Mesendoderm (in vitro differentiated cells): ENCODE measurements around the gene TRIM48. TPM values are rescaled to one million over a fixed set of nuclear protein-coding genes. Genes with fewer than 3 reads are reported as not detected.
"Not testable (repeated sequence)": the region's sequence is repeated elsewhere in the genome, so short reads cannot be mapped to it uniquely, and the experiment has no call there.

Source experiments
- DNase-seq: peaks from one replicate; pipeline ENCODE4 v3.0.0; 2013
- H2AK5ac ChIP-seq: 2 replicates; pipeline ENCODE4 v1.6.1; 2013; ENCODE audit warnings: low read length, inconsistent platforms
- H2BK120ac ChIP-seq: 2 replicates; pipeline ENCODE4 v1.6.1; 2013; ENCODE audit warnings: low read depth, mild to moderate bottlenecking, low read length, moderate library complexity, mixed read lengths
- H2BK15ac ChIP-seq: replicated peaks from 2 replicates; pipeline ENCODE4 v1.6.1; 2013; ENCODE audit warnings: low read depth, mild to moderate bottlenecking, moderate library complexity
- H2BK5ac ChIP-seq: 2 replicates; pipeline ENCODE4 v1.6.1; 2013; ENCODE audit warnings: low read length, inconsistent platforms
- H3K18ac ChIP-seq: 2 replicates; pipeline ENCODE4 v1.6.1; 2013; ENCODE audit warnings: mild to moderate bottlenecking, low read length, mixed read lengths
- H3K23ac ChIP-seq: one replicate; pipeline ENCODE4 v1.6.1; 2013; ENCODE audit warnings: low read length
- H3K27ac ChIP-seq: 2 replicates; pipeline ENCODE4 v1.5.1; 2013; ENCODE audit warnings: low read depth, mild to moderate bottlenecking, inconsistent platforms, low read length, moderate library complexity
- H3K27me3 ChIP-seq: 2 replicates; pipeline ENCODE4 v1.6.1; 2013; ENCODE audit warnings: low read length, control low read depth, mild to moderate bottlenecking, inconsistent platforms; ENCODE audit not compliant: insufficient read depth, poor library complexity
- H3K36me3 ChIP-seq: 2 replicates; pipeline ENCODE4 v1.6.1; 2013; ENCODE audit warnings: low read length, inconsistent platforms; ENCODE audit not compliant: control insufficient read depth, insufficient read depth
- H3K4ac ChIP-seq: one replicate; pipeline ENCODE4 v1.6.1; 2013; ENCODE audit warnings: low read depth, mild to moderate bottlenecking, low read length, moderate library complexity
- H3K4me1 ChIP-seq: 2 replicates; pipeline ENCODE4 v1.6.1; 2013; ENCODE audit warnings: low read depth, low read length, inconsistent platforms; ENCODE audit not compliant: control insufficient read depth
- H3K4me2 ChIP-seq: 2 replicates; pipeline ENCODE4 v1.6.1; 2013; ENCODE audit warnings: low read length
- H3K4me3 ChIP-seq: 2 replicates; pipeline ENCODE4 v1.5.1; 2013; ENCODE audit warnings: mild to moderate bottlenecking, low read length
- H3K56ac ChIP-seq: one replicate; pipeline ENCODE4 v1.6.1; 2013; ENCODE audit warnings: low read length
- H3K79me1 ChIP-seq: 2 replicates; pipeline ENCODE4 v1.6.1; 2013; ENCODE audit warnings: low read length, inconsistent platforms
- H3K79me2 ChIP-seq: 2 replicates; pipeline ENCODE4 v1.6.1; 2013; ENCODE audit warnings: mild to moderate bottlenecking, low read length; ENCODE audit not compliant: control insufficient read depth, insufficient read depth
- H3K9ac ChIP-seq: 2 replicates; pipeline ENCODE4 v1.6.1; 2013; ENCODE audit warnings: low read length, inconsistent platforms
- H4K5ac ChIP-seq: one replicate; pipeline ENCODE4 v1.6.1; 2013; ENCODE audit warnings: low read length
- H4K8ac ChIP-seq: one replicate; pipeline ENCODE4 v1.6.1; 2013; ENCODE audit warnings: low read depth, mild to moderate bottlenecking, control low read depth, low read length, moderate library complexity
- WGBS: extraction: QIAGEN DNeasy Blood & Tissue Kit; methylation state at CpG from one replicate; pipeline ENCODE4 v1.1.7; 2013; ENCODE audit warnings: low lambda C conversion rate, missing lambda C conversion rate; ENCODE audit not compliant: insufficient coverage; ENCODE audit errors: extremely low coverage; 5-methylcytosine and 5-hydroxymethylcytosine counted together
- polyA plus RNA-seq, 2 experiments: library from polyadenylated mRNA; stranded (reverse); fragments of 200-250 nt; gene quantifications; one replicate each; pipeline ENCODE4 v1.2.3, GENCODE V29; 2013
- small RNA-seq: library from polyadenylated mRNA; stranded (forward); fragments of <200 nt; extraction: miRNeasy Mini kit (QIAGEN cat#:217004); gene quantifications from one replicate; pipeline ENCODE3, GENCODE V24; 2013; ENCODE audit not compliant: insufficient read depth

Gene TRIM48, protein sequence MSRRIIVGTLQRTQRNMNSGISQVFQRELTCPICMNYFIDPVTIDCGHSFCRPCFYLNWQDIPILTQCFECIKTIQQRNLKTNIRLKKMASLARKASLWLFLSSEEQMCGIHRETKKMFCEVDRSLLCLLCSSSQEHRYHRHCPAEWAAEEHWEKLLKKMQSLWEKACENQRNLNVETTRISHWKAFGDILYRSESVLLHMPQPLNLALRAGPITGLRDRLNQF
- not detected for polyA plus RNA-seq (2013, experiment 1 of 2)
- polyA plus RNA-seq (2013, experiment 2 of 2): not detected

DNA sequence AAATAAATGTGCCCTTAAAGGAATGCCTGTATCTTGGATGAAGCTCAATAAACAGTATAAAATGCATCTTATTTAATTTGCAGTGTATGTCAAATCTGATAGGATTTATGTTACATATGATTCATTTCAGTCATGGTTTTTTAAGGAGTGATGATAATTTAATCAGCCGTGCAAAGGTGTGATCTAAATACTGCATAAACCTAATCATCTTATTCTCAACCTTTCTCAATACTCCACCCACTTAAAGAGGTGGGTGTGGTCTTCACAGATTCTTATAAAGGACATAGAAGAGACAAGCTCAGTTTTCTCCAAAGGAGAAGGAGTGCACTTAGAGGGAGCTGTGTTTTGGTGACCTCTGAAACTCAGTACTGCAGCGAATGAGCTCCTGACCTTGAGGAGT lies at the start of gene TRIM48:
Gene TRIM48 (plus strand): TSS at position 301 of the 400 bp plus-strand sequence. CDS start 113 bp downstream, outside the sequence.
- not testable (repeated sequence) for H3K18ac ChIP-seq, H3K4ac ChIP-seq, H3K27ac ChIP-seq, H2AK5ac ChIP-seq, H3K79me2 ChIP-seq, H3K23ac ChIP-seq, H2BK15ac ChIP-seq, H3K36me3 ChIP-seq, H3K4me2 ChIP-seq, DNase-seq, H4K5ac ChIP-seq, H4K8ac ChIP-seq, H3K4me3 ChIP-seq, H2BK120ac ChIP-seq, H3K79me1 ChIP-seq, H3K56ac ChIP-seq, H3K27me3 ChIP-seq, H2BK5ac ChIP-seq, H3K9ac ChIP-seq, H3K4me1 ChIP-seq
- WGBS: no CpG with 5 or more reads among the region's 2 CpGs

DNA sequence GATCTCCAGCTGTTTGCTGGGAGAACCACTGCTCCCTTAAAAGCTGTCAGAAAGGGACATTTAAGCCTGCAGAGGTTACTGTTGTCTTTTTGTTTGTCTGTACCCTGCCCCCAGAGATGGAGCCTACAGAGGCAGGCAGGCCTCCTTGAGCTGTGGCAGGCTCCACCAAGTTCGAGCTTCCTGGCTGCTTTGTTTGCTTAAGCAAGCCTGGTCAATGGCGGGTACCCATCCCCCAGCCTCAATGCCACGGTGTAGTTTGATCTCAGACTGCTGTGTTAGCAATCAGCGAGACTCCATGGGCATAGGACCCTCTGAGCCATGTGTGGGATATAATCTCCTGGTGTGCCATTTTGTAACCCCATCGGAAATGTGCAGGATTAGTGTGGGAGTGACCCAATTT lies 23.6 kb upstream of the TRIM48 start:
- H3K23ac ChIP-seq, H3K79me2 ChIP-seq, H3K36me3 ChIP-seq, H3K4me2 ChIP-seq, H3K27ac ChIP-seq, H2BK5ac ChIP-seq, H3K4me1 ChIP-seq, DNase-seq, H2AK5ac ChIP-seq, H3K56ac ChIP-seq, H3K4ac ChIP-seq, H4K5ac ChIP-seq, H2BK120ac ChIP-seq, H3K27me3 ChIP-seq, H2BK15ac ChIP-seq, H3K9ac ChIP-seq, H3K4me3 ChIP-seq, H4K8ac ChIP-seq, H3K18ac ChIP-seq, H3K79me1 ChIP-seq: not testable (repeated sequence)
- no CpG with 5 or more reads among the region's 5 CpGs for WGBS

DNA sequence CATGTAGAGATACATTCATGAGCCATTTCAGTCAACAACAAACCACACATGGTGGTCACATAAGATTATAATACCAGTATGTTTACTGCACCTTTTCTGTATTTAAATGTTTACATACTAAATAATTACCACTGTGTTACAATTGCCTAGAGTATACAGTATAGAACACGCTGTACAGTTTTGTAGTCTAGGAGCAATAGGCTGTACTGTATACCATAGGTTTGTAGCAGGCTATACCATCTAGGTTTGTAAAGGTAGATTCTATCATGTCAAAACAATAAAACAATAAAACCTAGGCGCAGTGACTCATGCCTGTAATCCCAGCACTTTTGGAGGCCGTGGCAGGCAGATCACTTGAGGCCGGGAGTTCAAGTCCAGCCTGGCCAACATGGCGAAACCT lies 1.1 kb downstream of the TRIM48 start:
- H3K4me2 ChIP-seq: no peak overlapping the region

More for the DNA sequence above, 1.1 kb downstream of the TRIM48 start:
- H3K27me3 ChIP-seq: no peaks in the 10 kb centered on the region
- no peak overlapping the region for H3K56ac ChIP-seq
- H3K4me3 ChIP-seq: no peak overlapping the region
- H3K4me1 ChIP-seq: no peaks in the 10 kb centered on the region
- WGBS: no CpG with 5 or more reads among the region's 5 CpGs
- no peak overlapping the region for H4K5ac ChIP-seq
- no peaks in the 10 kb centered on the region for H3K36me3 ChIP-seq
- no peak overlapping the region for H2BK15ac ChIP-seq
- no peak overlapping the region for H4K8ac ChIP-seq
- no peaks in the 10 kb centered on the region for H3K79me1 ChIP-seq
- DNase-seq: no peak
- no peaks in the 10 kb centered on the region for H3K79me2 ChIP-seq
- H2BK120ac ChIP-seq: no peak overlapping the region
- H3K23ac ChIP-seq: no peak overlapping the region
- no peak overlapping the region for H3K9ac ChIP-seq
- H3K18ac ChIP-seq: no peak overlapping the region
- H2AK5ac ChIP-seq: no peak overlapping the region
- no peak overlapping the region for H2BK5ac ChIP-seq
- no peak overlapping the region for H3K4ac ChIP-seq
- no peak overlapping the region for H3K27ac ChIP-seq

Small RNA genes within 50 kb of the gene (small RNA-seq; reads per million reads assigned to genes)
- gene AP005597.4: not detected
